Spinal cord (tissue), 10 donors: Measurements from ENCODE around the gene SFT2D2. TPM values are rescaled to one million over a fixed set of nuclear protein-coding genes. Genes with fewer than 3 reads are reported as not detected.
A peak's percentile ranks its signal among the peaks of the same experiment; 100 is the strongest.
"Not testable (repeated sequence)": the region's sequence is repeated elsewhere in the genome, so short reads cannot be mapped to it uniquely, and the experiment has no call there.

Experiments
- DNase-seq, 6 donors: peaks; one replicate each; pipeline versions ENCODE4 v3.0.0 to v3.0.0-alpha.2; 2013 to 2015; ENCODE audit warnings: low spot score in 6 of 6, low read depth in 4 of 6
- H3K27ac ChIP-seq: one replicate; pipeline ENCODE4 v1.5.1; 2013; ENCODE audit warnings: low read depth, low read length, control low read depth
- H3K27me3 ChIP-seq: one replicate; pipeline ENCODE4 v1.6.1; 2013; ENCODE audit warnings: low read length; ENCODE audit not compliant: control insufficient read depth, insufficient read depth
- H3K36me3 ChIP-seq: one replicate; pipeline ENCODE4 v1.6.1; 2013; ENCODE audit warnings: low read length; ENCODE audit not compliant: control insufficient read depth, insufficient read depth
- H3K4me1 ChIP-seq: one replicate; pipeline ENCODE4 v1.6.1; 2013; ENCODE audit warnings: low read length; ENCODE audit not compliant: control insufficient read depth, insufficient read depth
- H3K4me3 ChIP-seq: one replicate; pipeline ENCODE4 v1.5.1; 2013; ENCODE audit warnings: low read depth, low read length, control low read depth
- H3K9me3 ChIP-seq: one replicate; pipeline ENCODE4 v1.6.1; 2013; ENCODE audit warnings: low read length; ENCODE audit not compliant: control insufficient read depth, insufficient read depth
- WGBS: methylation state at CpG from one replicate; pipeline ENCODE4 v1.1.5; 2013; ENCODE audit warnings: missing lambda C conversion rate; ENCODE audit not compliant: insufficient coverage; 5-methylcytosine and 5-hydroxymethylcytosine counted together
- long read RNA-seq, 4 donors: transcript quantifications; one replicate each; lab custom pipeline, GENCODE V29; 2026
- polyA plus RNA-seq, 2 donors: library from polyadenylated mRNA; unstranded; fragments of 120-200 nt; gene quantifications; one replicate each; pipeline ENCODE4 v1.2.1, GENCODE V29; 2013; ENCODE audit not compliant: insufficient read length in 2 of 2
- total RNA-seq, 2 donors: library from RNA; depleted of rRNA in 1 of 2; stranded (reverse); fragments of 120-200 nt in 1 of 2; fragments of >200 nt in 1 of 2; gene quantifications; one replicate each; pipeline versions ENCODE4 v1.2.3 to v1.2.4, GENCODE V29; 2013 to 2014
- donor health status: healthy.

SFT2D2 gene
- total RNA-seq (10 to 100 TPM; 25.7 to 42.1 TPM), polyA plus RNA-seq (10 to 100 TPM; 14.3 to 17.6 TPM)
- long read RNA-seq, donor 1: 0 reads
- long read RNA-seq, donor 2, full-length matches to known transcripts: 2 of 2 reads
- long read RNA-seq, donor 2, partial matches to known transcripts: 0 of 2 reads
- long read RNA-seq, donor 2, other reads (novel, unspliced or antisense): 0 of 2 reads
- long read RNA-seq, donor 3, full-length matches to known transcripts: 2 of 2 reads
- long read RNA-seq, donor 3, partial matches to known transcripts: 0 of 2 reads
- long read RNA-seq, donor 3, other reads (novel, unspliced or antisense): 0 of 2 reads
- long read RNA-seq, donor 4: 0 reads

DNA sequence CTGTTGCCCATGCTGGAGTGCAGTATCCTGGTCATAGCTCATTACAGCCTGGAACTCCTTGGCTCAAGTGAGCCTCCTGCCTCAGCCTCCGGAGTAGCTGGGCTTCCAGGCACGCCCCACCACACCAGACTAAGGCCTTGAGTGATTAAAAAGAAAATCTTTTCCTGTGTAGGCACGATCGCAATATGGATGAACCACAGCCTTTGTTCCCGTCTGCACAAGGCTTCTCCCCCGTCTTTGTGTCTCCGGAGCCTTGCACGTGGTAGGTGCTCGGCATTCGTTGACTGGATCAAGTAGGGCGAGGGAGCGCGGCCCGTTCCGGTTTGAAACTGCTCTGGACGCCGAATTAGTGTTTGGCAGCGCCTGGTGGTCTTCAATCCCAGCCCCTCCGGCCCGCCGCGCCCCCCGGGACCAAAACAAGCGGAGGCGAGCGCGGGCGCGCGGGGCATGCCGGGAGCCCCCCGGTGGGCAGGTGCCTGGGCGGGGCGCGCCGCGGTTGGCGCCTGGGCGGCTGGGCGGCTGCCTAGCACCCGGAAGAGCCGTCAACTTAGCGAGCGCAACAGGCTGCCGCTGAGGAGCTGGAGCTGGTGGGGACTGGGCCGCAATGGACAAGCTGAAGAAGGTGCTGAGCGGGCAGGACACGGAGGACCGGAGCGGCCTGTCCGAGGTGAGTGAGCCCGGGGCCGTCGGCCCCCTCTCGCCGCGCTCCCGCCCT, at the start of gene SFT2D2:
SFT2D2 (plus strand) TSS at position 529 of the 715 bp plus-strand sequence; CDS start at position 605, 76 bp downstream.
- Histone ChIP-seq H3K9me3 (no peaks in the 10 kb centered on the region), H3K27me3 (no peaks in the 10 kb centered on the region), H3K36me3 (no peaks in the 10 kb centered on the region), H3K27ac (peak within 1 kb of the TSS; percentile 67), H3K4me1 (peaks cover 17% of the 10 kb centered on the region), H3K4me3 (peak within 1 kb of the TSS; percentile 81)
- WGBS: under 1% methylated on average over 57 of the region's 58 CpGs
- peak; percentile 58 to 93 (median 67) for DNase-seq

GRCh38 chr1:168178227-168178637, 47.6 kb upstream of the SFT2D2 start:
- WGBS: 40% methylated on average over 2 of the region's 5 CpGs
- peaks cover 2% of the 10 kb centered on the region for H3K4me1 ChIP-seq
- peak overlapping the region; percentile 97 for H3K4me3 ChIP-seq
- no peaks in the 10 kb centered on the region for H3K36me3 ChIP-seq
- peak overlapping the region; percentile 96 for H3K27ac ChIP-seq
- H3K27me3 ChIP-seq: no peaks in the 10 kb centered on the region
- H3K9me3 ChIP-seq: no peaks in the 10 kb centered on the region
- no peak for DNase-seq

DNA sequence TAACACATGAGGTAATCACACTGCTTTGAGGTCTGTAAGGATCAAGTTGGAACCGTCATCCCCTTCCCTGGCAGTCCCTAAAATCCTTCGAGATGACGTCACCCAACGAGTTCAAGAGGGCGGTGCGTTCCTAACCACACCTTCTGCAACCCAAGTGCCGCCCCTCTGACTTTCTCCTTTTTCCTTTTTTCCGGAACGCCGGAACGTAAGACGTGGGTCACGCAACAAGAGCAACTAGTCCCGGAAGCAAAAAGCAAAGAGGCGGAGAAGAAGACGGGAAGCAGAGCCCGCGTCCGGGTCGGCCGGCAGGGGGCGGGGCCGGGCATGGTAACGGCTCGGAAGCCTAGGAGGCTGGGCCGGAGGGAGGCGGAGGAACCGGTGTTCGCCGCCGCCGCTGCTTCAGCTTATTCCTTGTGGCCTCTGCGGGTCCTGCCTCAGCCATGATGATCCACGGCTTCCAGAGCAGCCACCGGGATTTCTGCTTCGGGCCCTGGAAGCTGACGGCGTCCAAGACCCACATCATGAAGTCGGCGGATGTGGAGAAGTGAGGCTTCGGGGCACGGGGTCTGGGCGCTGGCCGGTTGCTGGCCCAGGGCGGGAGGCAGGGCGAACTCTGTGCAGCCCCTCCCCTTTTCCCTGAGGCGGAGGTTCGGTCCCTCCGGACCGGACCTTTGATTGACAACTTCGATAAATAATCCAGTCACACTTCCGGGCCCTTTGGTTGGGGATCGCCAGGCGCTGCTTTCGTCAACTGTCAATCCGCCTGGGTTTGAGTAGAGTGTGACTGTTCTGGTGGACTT, 47.0 kb upstream of the SFT2D2 start, which contains the start of gene TIPRL:
TIPRL (plus strand) TSS at position 325 of the 800 bp plus-strand sequence; CDS start at position 441, 116 bp downstream.
- peak within 1 kb of the TSS; percentile 96 for H3K27ac ChIP-seq
- no peaks in the 10 kb centered on the region for H3K36me3 ChIP-seq
- H3K9me3 ChIP-seq: no peaks in the 10 kb centered on the region
- DNase-seq: peak; percentile 90 to 99 (median 94)
- peak within 1 kb of the TSS; percentile 97 for H3K4me3 ChIP-seq
- no peaks in the 10 kb centered on the region for H3K27me3 ChIP-seq
- H3K4me1 ChIP-seq: peaks cover 2% of the 10 kb centered on the region
- 0% methylated on average over 50 of the region's 56 CpGs for WGBS

DNA sequence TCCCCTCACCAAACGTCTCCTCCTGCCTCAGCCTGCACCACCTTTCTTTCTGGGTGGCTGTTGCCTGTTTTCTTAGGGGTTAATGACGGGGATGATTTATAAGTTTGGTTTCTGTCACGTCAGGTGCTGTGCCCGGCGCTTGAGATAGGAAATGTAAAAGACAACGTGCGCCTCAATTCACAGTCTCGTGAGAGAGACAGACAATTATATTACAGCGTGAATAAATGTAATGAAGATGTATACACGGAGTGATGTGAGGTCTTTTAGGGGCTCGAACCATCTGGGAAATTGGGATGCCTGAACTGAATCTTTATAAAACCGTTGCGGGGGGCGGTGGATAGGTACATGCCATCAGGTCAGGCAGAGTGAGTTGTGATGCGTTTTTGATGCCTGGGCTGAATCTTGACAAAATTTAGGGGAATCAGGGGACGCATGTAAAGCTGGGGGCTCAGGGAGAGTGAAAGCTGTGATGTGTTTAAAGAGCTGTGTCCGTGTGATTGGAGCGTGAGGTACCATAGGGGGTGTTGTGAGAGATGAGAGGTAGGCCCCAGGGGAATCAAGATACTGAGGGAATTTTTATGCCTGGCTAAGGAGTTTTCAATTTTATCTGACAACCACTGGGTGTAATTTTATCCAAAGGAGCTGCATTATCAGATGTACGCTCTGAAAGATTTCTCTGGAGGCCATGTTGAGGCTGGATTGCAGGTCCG, 46.2 kb upstream of the SFT2D2 start:
- Histone ChIP-seq H3K4me1 (peaks cover 2% of the 10 kb centered on the region), H3K9me3 (no peaks in the 10 kb centered on the region), H3K4me3 (peak overlapping the region; percentile 97), H3K27me3 (no peaks in the 10 kb centered on the region), H3K36me3 (no peaks in the 10 kb centered on the region), H3K27ac (peak overlapping the region; percentile 96)
- DNase-seq: peak in 4 of 6 donors; percentile 1 to 60 (median 42)
- WGBS: 7% methylated on average over 19 of the region's 20 CpGs

GRCh38 chr1:168180148-168180524, 45.7 kb upstream of the SFT2D2 start:
- Histone ChIP-seq H3K36me3 (no peaks in the 10 kb centered on the region), H3K27me3 (no peaks in the 10 kb centered on the region), H3K9me3 (no peaks in the 10 kb centered on the region), H3K4me3 (peak overlapping the region; percentile 97), H3K4me1 (peaks cover 2% of the 10 kb centered on the region), H3K27ac (peak overlapping the region; percentile 96)
- DNase-seq: no peak
- WGBS: 70% methylated on average over 2 of the region's 2 CpGs

- not testable (repeated sequence) for DNase-seq, H3K4me3 ChIP-seq, H3K9me3 ChIP-seq, H3K36me3 ChIP-seq, H3K27ac ChIP-seq, H3K4me1 ChIP-seq, H3K27me3 ChIP-seq
- WGBS: 100% methylated on average over 2 of the region's 15 CpGs
Measured at GRCh38 chr1:168181063-168181720, 44.6 kb upstream of the SFT2D2 start.

- no peaks in the 10 kb centered on the region for H3K9me3 ChIP-seq
- H3K4me3 ChIP-seq: no peak overlapping the region
- H3K27ac ChIP-seq: no peak overlapping the region
- no peaks in the 10 kb centered on the region for H3K27me3 ChIP-seq
- no peaks in the 10 kb centered on the region for H3K4me1 ChIP-seq
- no peak for DNase-seq
- H3K36me3 ChIP-seq: peaks cover 22% of the 10 kb centered on the region
Measured at GRCh38 chr1:168187177-168187576, 38.6 kb upstream of the SFT2D2 start.

- H3K9me3 ChIP-seq: no peaks in the 10 kb centered on the region
- H3K27ac ChIP-seq: no peak overlapping the region
- H3K4me3 ChIP-seq: no peak overlapping the region
- DNase-seq: no peak
- no CpG with 5 or more reads among the region's 2 CpGs for WGBS
- H3K27me3 ChIP-seq: no peaks in the 10 kb centered on the region
- H3K36me3 ChIP-seq: peaks cover 26% of the 10 kb centered on the region
- no peaks in the 10 kb centered on the region for H3K4me1 ChIP-seq
Measured at GRCh38 chr1:168190403-168190802, 35.4 kb upstream of the SFT2D2 start.
